GM18907 (cell line): Measurements from ENCODE around the gene TRABD2A.

Source experiments
- ATAC-seq: cut with Tn5 transposase; IDR thresholded peaks from one replicate; pipeline ENCODE4 v1.9.1; 2021; ENCODE audit warnings: mild to moderate bottlenecking, moderate library complexity; ENCODE audit not compliant: unreplicated experiment

TRABD2A gene

DNA sequence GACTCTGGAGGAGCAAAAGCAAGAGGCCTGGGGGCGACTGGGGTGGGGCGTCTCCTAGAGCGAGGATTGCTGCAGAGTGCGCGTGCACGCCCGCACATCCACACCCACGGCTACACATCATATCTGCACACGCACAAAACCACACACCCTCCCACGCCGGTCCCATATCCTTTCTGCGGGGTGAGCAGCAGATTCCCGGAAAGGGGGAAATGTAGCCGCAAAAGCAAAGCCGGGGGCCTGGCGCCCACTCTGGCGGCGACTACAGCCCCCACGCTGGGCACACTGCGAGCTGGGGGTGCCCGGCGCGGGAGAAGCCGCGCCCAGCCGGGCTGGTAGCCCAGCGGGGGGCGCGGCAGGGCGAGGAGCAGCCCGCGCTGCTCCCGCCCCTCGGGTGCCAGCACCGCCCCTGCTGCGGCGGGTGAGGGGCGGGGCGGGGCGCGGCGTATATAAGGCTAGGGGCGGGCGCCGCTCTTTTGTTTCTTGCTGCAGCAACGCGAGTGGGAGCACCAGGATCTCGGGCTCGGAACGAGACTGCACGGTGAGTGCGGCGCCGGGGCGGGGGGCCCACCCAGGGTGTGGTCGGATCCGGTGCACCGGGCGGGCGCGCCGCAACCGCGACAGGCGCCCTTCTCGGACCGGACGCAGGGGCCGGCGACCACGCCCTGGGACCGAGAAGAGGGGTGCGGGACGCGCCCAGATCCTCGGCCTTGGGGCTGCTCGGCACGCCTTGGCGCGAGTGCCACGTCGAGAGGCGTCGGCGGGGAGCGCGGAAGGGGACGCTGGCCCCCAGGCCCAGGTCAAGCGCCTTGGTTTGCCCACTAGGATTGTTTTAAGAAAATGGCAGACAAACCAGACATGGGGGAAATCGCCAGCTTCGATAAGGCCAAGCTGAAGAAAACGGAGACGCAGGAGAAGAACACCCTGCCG, 24.6 kb upstream of the TRABD2A start, which contains the start of gene TMSB10:
TSS of gene TMSB10 (plus strand) at position 476 of the 927 bp plus-strand sequence.
- ATAC-seq = peak; percentile 76

DNA sequence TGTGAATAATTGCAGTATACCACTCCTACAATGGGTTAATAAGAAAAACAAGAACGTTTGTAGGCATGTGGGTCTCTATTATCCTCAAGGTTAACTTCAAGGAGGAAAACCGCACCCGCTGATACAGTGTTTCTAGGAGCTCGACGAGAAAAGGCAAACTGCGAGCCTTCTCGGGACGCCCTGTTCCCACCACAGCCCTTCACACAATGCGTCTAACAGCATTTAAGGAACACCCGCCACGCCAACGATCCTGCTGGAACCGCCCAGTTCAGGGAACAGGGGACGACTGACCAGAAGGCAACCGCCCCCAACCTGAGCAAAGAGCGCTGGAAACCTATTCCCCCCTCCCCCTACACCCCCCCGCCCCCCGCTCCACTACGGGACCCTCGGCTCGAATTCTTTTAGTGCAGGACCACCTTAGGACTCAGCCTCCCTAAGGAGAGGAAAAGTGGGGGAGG, 23.9 kb upstream of the TRABD2A start:
- ATAC-seq = no peak

DNA sequence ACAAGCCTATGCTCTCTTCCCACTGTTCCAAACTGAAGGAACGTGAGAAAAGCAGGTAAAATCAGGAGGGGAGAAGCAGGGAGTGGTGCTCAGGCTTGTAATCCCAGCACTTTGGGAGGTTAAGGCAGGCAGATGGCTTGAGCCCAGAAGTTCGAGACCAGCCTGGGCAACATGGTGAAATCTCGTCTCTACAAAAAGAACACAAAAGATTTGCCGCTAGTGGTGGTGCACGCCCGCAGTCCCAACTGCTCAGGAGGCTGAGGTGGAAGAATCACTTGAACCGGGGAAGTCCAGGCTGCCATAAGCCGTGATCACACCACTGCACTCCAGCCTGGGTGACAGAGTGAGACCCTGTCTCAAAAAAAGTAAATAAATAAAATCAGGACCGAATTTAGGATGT, 23.3 kb upstream of the TRABD2A start:
- ATAC-seq = no peak

DNA sequence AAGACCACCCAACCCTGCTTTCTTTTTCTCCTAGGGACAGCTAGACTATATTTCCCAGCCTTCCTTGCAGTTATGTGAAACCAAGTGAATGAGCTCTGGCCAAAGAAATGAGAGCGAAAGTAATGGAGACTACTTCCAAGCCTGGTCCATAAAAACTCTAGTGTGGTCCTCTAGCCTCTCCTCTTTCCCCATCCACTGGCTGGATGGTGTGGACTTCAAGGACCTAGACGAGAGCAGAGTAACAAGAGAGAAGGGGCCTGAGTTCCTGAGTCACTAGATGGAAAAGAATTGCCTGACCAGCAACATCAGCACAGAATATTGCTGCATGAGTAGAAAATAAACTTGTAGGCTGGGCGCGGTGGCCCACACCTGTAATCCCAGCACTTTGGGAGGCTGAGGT, 21.6 kb upstream of the TRABD2A start:
- no peak for ATAC-seq

DNA sequence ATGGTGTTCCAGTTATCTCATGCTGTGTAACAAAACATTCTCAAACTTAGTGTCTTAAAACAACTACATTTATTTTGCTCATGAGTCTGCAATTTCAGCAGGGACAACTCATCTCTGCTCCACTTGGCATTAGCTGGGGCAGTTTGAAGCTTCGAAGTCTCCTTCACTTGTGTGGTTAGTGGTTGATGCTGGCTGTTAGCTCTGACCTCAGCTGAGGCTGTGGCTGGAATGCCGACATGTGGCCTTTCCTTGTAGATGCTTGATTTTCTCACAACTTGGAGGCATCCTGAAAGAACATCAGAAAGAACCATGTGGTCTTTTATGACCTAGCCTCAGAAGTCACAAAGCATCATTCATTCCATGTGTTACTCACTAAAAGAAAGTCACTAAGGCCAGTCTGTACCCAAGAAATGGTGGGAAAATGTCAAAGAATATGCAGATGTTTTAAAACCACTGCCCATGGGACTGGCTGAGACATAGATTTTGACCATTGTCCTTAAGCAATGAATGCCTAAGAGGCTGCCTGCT, 20.8 kb upstream of the TRABD2A start:
- no peak for ATAC-seq

DNA sequence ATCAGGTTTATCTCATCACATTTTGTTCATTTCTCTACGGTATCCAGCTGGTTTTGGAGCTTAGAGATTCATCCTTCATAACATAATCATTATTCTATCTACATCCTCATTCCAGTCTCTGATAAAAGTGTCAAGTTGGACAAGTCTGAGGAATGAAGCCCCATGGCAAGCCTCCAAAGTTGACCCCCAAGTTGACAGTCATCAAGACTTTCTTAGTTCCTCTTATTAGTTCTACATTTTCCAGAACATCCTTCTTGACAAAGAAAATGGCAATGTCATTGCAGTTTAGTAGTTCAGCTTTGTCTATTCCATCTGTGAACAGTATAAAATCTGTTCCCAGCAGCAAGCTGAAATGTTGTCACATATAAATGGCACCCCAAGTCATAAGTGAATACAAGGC, 20.1 kb upstream of the TRABD2A start:
- ATAC-seq = no peak

DNA sequence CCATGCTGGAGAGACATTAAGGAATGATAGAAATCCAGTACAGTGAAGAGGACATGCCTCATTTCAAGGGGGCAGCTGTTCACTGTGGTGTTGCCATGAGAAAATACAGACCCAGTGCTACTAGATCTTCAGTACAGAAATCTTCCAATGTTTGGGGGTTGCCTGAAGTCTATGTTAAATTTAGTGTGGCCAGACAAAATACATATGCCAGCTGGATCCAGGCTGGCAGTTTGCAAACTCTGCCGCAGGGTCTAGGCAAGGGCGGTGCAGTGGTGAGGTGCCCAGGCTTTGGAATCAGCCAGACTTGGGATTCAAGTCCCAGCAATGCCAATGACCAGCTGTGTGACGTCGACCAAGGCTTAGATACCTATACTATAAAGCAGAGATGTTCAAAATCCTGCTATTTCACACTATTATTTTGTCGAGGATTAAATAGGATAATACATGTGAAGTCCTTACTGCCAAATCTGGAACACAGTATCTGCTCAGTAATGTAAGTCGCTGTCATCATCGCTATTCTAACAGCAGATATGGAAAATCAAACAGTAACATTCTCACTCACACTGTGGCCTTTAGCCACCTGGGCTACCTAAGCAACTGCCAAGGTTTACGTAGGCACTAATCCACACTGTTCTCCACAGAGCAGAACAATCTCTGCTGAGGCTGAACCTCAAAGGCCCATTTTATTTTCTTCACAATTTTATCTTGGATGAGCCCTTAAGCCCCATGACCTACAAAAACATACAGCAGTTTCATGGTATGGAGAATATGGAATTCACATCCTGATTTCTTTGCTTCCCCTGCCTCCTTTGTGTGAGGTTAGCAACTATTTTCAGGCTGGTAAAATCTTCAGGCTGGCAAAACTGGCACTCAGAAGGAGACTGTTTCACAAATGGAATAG, 18.7 kb upstream of the TRABD2A start:
- ATAC-seq = no peak

DNA sequence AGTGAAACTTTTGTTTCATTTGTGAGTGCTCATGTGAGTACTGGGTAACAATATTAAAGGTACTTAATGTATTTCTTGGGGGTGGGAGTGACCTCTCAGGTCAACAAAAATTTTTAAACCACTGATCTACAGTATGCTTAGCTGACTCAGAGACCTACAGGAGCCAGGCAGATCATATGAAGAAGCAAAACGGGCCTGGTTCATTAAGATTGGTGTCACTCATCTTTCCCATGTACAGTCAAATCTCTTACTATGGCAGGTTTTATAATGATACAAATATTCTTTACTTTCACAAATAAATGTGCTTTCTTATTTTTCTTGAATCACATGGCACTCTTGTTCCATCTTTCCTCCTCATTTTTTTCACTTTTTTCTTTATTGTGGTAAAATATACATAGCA, 16.9 kb upstream of the TRABD2A start:
- no peak for ATAC-seq

DNA sequence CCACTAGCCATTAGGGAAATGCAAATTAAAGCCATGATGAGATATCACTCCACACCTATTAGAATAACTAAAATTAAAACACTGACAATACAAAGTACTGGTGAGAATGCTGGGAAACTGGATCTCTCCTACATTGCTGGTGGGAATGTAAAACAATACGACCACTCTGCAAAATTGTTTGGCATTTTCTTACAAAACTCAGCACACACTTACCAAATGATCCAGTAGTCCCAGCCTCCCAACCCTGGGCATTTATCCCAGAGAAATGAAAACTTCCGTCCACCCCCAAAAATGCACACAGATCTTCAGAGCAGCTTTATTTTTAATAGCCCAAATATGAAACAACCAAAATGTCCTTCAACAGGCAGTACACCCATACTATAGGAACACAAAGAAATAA, 15.7 kb upstream of the TRABD2A start:
- ATAC-seq = no peak

DNA sequence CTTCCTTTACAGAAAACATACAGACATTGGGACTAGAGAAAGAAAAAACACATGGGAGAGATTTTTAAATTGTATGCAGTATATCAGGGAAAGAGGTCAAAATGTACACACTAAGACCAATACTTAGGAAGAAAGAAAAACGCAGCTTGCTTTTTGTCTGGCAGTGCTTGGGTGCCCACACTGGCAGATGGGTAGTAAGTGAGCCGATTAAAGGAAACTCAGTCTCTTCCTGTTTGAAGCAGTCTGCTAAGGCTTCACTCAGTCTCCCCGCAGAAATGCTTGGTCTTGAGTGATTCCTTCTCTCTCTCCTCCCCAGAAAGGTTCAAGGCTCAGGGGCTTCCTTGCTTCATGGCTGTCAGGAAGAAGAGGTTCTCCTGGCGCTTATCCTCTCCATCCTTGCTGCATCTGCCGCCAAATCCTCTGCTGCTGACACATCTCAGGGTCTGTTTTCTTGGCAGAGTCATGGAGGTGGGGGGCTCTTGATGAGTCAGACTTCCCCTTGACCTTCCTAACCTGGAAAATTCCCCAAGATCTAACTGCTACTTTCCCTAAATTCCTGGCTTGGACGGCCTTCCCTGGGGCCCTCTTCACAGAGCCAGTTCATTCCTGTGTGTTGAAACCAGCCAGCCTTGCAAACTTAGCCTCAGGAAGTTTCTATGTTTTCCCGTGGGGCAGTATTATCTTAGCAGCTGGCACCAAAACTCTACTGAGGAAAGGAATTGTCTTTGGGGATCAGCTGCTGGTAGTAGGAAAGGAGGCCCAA, 14.1 kb upstream of the TRABD2A start:
- ATAC-seq = peak; percentile 35

DNA sequence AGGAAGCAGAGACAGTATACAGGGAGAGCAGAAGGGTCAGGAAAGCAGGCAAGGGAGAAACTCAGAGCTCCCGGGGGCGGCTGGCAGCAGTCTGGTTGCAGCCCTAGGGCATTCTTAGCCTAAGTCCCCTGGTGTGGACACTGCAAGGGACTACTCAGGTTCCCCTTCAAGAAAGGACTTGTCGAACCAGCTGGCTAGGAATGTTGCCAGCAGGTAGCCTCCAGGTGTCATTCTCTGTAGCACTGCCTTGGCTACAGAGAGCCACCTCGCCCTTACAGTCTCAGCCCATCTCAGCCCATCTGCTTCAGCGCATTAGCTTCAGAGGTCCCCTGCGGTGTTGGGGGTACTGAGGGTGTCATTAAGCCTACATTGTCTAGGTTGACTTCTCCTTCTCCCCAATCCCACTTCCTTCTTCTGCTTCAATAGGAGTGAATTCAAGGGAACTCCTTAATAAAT, 13.3 kb upstream of the TRABD2A start:
- ATAC-seq = no peak

DNA sequence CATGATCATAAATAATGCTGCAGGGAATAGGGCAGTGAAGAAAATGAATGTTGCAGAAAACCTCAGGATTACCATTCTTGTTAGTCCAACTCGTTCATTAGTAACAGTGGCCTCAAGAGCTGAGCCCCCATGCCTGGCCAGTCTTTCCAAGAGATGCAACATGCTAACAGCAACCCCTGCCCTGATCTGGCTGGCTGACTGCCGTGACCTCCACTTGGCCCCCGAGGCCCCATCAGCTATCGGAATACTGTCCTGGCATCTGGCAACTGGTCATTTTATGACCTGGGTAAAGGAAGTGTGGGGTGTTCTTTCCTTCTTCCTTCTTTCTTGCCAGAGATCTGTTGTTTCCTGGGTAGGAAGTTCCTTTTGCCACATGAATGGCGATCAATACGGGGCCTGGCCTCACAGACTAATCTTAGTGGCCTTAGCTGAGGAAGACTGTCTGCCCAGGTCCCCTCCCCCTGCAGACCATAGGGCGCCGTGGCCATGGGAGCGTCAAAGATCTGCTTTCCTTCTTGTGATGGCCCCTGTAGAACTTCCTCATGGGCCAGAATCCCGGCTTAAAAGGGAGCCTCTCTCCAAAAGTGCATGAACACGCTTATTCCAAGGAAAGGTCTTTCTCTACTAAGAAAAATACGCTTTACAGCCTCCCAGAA, 10.6 kb upstream of the TRABD2A start:
- ATAC-seq = no peak

DNA sequence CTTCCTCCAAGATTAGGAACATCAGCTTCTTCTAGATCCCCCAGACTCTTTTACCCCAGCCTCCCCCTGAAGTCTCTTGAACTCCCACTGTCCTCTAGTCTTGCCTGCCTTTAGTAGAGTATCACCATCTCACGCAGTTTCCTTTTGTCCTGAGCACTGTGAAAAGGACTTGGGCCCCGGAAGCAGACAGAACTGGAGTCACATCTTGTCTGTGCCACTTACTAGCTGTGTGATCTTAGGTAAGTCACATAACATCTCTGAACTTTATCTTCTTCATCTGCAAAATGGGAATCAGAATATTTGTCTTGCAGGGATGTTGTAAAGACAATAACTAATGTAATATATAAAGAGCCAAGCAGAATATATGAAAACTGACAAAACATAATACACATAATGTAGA, 8.4 kb upstream of the TRABD2A start:
- no peak for ATAC-seq

DNA sequence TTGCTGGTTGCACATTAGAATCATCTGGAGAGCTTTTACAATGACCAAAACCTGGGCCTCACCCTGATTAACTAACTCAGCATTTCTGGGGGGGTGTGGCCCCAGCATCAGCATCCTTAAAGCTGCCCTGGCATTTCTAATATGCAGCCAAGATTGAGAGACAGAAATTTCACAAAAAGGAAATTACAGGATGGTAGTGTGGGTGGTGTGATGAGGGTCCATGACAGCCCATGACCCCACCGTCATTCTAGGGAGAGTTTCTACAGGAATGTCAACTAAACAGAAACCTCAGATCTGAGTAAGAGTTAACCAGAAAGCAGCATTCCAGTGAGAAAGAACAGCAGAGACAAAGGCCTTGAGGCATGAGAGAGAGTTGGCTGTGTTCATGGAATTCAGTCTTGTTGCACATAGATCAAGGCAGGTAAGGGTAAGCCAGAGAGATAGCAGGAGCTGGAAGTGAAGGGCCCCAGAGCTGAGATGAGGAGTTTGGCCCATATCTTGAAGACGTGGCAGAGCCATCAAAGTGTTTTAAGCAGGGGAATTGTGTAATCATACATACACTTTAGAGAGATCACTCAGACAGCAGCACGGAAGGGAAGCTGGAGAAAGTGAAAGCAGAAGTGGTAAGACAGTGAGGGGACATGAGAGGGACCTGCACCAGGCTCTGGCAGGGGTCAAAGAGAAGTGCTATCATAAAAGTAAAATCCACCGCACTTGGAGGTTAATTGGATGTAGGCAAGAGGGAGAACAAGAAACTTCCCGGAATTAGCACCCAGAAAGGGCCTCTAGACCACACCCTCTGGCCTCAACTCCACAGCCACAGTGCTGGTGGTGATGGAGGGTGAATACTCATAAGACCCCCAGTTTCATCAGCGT, 7.8 kb upstream of the TRABD2A start:
- ATAC-seq = peak; percentile 97

DNA sequence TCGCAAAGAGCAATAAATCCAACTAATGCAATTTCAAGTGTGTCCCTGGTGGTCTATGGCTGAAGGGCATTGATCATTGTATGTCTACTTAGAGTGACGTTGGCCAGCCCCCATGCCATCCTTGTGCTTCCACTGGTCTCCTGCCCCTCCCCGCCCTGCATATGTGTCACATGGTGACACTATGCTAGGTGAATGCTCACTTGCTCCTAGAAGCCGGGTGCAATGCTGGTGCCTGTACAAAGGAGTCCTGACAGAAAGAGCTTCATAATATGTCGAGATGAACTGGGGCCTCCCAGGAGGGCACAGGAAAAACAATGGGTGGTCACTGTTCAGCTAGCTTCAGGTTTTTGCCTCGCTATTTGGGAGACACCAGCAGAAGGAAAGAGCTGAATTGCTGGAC, 5.9 kb upstream of the TRABD2A start:
- ATAC-seq = no peak

DNA sequence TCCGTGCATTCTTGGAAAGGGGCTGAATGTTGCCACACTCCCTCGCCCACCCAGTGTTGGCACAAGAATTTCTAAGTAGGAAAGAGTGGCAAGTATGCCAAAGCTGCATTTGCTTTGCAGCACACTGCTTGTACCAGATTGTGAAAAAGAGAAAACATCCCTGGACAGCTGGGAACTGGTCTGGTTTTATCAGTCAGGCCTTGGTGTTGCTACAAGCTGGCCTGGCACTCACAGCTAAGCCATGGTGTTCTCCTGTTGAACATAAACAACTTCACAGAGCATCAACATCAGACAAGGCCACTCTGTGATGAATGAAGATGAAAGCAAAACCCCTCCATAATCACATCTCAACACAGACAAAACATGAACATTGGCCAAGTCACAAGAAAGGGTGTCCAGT, 4.2 kb upstream of the TRABD2A start:
- no peak for ATAC-seq

DNA sequence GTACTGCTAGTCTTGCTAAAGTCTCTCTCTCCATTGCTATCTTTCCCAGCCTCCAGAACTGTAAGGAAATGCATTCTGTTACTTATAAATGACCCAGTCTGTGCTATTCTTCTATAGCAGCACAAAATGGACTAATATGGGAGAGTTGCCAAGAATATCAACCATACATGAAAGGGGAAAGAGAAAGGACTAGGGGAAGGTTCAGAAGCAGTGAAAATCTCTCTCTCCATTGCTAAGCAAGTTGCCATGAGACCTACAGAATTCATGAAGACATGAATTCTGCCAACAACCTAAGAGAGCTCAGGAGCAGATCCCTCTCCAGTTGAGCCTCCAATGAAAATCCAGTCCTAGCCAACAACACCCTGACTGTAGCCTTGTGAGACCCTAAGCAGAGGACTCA, 3.6 kb upstream of the TRABD2A start:
- no peak for ATAC-seq

DNA sequence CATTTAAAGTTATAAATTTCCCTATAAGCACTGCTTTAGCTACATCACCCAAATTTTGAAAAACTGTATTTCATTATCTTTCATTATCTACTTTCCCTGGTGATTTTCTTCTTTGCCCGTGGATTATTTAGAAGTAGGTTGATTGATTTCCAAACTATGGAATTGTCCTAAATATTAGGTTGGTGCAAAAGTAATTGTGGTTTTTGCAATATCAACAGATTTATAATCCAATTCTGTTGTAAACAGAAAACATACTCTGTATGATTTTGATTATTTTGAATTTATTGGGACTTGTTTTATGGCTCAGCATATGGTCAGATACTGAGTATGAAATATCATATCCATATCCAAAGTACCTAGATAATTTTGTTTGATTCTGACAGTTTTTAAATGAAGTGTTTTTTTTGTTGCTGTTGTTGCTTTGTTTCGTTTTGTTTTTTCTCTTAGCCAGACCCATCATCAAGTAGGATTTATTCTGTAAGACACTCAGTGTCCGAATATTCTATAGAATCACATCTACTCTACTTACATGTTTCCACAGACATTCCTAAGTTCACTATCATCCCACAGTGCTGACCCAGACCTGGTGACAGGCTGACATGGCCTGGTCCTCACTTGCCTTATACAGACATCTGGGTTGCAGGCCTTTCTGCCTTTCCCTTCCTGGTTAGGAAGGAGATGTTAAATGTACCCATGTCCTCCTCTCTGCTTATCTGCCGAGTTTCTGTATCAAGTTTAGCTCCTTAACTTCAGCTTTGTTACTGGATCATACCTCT, 2.1 kb upstream of the TRABD2A start:
- ATAC-seq = no peak

DNA sequence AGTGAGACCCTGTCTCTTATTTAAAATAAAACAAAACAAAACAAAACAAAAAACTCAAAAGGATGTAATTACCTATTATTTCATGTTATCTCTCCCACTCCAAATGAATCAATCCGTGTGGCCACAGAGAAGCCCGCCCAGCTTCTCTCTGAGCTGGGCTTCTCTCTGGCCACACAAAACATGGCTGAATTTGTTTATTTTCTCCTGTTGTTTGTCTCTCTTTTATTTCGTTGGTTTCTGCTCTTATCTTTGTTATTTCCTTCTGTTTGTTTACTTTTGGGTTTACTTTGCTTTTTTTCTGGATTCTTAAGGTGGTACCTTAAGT, 1.5 kb upstream of the TRABD2A start:
- peak; percentile 0 for ATAC-seq
